ENCODE measurements around the gene CPT1A.

Gene CPT1A

GRCh38 chr11:68806931-68807844, 34.5 kb downstream of the CPT1A start:
- TF ChIP-seq CTCF (conservative IDR thresholded peaks at IDR 0.05), result no peak

GRCh38 chr11:68804786-68805185, 36.9 kb downstream of the CPT1A start:
- TF ChIP-seq CTCF (conservative IDR thresholded peaks at IDR 0.05), result no peak

More at GRCh38 chr11:68806931-68807844, 34.5 kb downstream of the CPT1A start:
- H3K27ac ChIP-seq, result peak overlapping the region; percentile 61

DNA sequence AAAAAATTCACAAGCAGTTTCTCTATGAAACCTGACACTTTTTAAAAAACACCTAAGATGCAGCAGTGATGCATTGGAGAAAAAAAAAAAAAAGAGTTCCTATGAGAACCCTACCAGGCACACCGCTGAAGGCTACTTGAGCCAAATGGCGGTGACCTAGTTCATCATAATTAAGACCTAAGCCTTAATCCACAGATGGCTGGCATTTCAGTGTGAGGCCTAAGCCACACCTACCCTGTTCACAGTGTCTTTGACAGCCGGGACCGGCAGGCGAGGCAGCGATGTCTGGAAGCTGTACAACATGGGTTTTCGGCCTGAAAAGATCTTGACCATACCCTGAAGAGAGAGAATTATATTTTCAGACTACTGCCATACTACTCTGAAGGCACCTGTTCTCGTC, 38.0 kb downstream of the CPT1A start:
- TF ChIP-seq CTCF (conservative IDR thresholded peaks at IDR 0.05), result no peak
- no peak overlapping the region for H3K27ac ChIP-seq

More at GRCh38 chr11:68804786-68805185, 36.9 kb downstream of the CPT1A start:
- no peak overlapping the region for H3K27ac ChIP-seq

DNA sequence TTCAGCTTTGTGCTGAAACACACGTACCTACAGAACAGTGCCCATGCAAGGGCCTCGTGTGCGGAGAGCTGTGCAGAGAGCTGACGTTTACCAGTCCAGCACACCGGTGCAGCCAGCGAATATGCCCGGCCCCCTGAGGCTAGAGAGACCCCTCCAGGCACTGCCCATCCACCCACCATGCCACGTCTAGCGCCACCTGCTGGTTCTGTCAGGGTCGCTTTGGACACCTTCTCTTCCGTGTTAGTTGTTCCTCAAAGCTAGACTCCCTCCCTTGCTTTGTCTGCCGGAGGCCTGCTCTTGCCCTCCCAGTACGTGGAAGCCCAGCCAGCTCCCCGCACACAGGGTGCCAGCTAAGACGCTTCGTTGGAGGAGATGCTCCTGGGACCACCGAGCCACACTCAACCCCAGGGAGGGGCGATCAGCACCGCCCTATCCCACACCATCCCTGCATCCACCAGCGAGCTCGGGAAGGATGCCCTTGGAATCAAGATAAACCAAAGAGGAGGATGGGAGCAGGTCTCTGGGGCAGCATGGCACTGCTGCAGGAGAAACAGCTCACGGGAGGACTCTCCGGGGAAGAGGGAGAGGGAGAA, 43.4 kb downstream of the CPT1A start:
- peak; percentile 78 for TF ChIP-seq CTCF (conservative IDR thresholded peaks at IDR 0.05)
- no peak overlapping the region for H3K27ac ChIP-seq

DNA sequence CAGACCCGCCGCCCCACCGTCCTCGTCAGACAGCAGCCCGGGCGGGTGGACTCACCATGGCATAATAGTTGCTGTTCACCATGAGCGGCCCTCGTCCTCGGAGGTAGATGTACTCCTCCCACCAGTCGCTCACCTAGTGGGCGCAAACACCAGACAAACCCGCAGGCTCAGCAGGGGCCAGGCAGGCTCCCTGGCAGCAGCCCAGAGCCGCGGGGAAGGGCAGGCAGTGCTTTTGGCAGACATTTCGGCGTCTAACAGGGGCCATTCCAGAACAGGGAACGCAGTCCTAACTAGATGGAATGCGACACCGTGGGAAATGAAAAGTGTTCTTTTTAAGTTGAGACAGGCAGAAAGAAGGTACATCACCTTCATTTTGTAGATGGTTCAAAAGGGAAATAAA, 44.9 kb downstream of the CPT1A start:
- no peak overlapping the region for H3K27ac ChIP-seq
- no peak for TF ChIP-seq CTCF (conservative IDR thresholded peaks at IDR 0.05)

GRCh38 chr11:68792400-68792966, 49.2 kb downstream of the CPT1A start:
- H3K27ac ChIP-seq, result no peak overlapping the region
- TF ChIP-seq CTCF (conservative IDR thresholded peaks at IDR 0.05), result no peak

- H3K27ac ChIP-seq, result no peak overlapping the region
- no peak for TF ChIP-seq CTCF (conservative IDR thresholded peaks at IDR 0.05)
Measured at GRCh38 chr11:68784653-68785052, 57.1 kb downstream of the CPT1A start.
